Activated gamma-delta T cell (primary cell): ENCODE data around the gene TMEM258.

Experiments used
- DNase-seq: peaks from one replicate; lab custom pipeline; 2025; lab: John Stamatoyannopoulos, UW

TMEM258 gene

GRCh38 chr11:61820174-61820573 is 27.8 kb upstream of the TMEM258 start:
- DNase-seq = no peak

- DNase-seq = no peak
These were observed 25.2 kb upstream of the TMEM258 start for GRCh38 chr11:61817471-61818202.

GRCh38 chr11:61816736-61817455 is 24.5 kb upstream of the TMEM258 start, which contains the start of gene FADS1:
TSS of gene FADS1 (minus strand) at chr11:61817003. CDS start at chr11:61816929, 74 bp downstream.
- DNase-seq = peak; percentile 80

- peak; percentile 55 for DNase-seq
These were observed 23.7 kb upstream of the TMEM258 start for GRCh38 chr11:61815790-61816735.

- DNase-seq = peak; percentile 54
These were observed 22.8 kb upstream of the TMEM258 start for GRCh38 chr11:61814958-61815789.

- no peak for DNase-seq
These were observed 22.0 kb upstream of the TMEM258 start for GRCh38 chr11:61814247-61814957.

GRCh38 chr11:61812736-61813411 is 20.5 kb upstream of the TMEM258 start:
- DNase-seq = no peak

- no peak for DNase-seq
These were observed 19.4 kb upstream of the TMEM258 start for GRCh38 chr11:61811831-61812230.

GRCh38 chr11:61810671-61811175 is 18.3 kb upstream of the TMEM258 start:
- DNase-seq = no peak

- DNase-seq = no peak
These were observed 14.4 kb upstream of the TMEM258 start for GRCh38 chr11:61806785-61807184.

- DNase-seq = no peak
These were observed 12.7 kb upstream of the TMEM258 start for GRCh38 chr11:61805146-61805545.

GRCh38 chr11:61803889-61804647 is 11.7 kb upstream of the TMEM258 start:
- DNase-seq = no peak

- DNase-seq = no peak
These were observed 10.2 kb upstream of the TMEM258 start for GRCh38 chr11:61802605-61803004.

- DNase-seq = no peak
These were observed 8.2 kb upstream of the TMEM258 start for GRCh38 chr11:61800331-61801281.

GRCh38 chr11:61799665-61800284 is 7.4 kb upstream of the TMEM258 start:
- no peak for DNase-seq

GRCh38 chr11:61797263-61797944 is 5.0 kb upstream of the TMEM258 start:
- no peak for DNase-seq
